Hepatic stellate cell (primary cell): Measurements from ENCODE around the gene AVPR2.

ENCODE experiments used
- DNase-seq: peaks from one replicate; pipeline ENCODE4 v3.0.0; 2011; ENCODE audit warnings: low spot score

The AVPR2 gene

DNA sequence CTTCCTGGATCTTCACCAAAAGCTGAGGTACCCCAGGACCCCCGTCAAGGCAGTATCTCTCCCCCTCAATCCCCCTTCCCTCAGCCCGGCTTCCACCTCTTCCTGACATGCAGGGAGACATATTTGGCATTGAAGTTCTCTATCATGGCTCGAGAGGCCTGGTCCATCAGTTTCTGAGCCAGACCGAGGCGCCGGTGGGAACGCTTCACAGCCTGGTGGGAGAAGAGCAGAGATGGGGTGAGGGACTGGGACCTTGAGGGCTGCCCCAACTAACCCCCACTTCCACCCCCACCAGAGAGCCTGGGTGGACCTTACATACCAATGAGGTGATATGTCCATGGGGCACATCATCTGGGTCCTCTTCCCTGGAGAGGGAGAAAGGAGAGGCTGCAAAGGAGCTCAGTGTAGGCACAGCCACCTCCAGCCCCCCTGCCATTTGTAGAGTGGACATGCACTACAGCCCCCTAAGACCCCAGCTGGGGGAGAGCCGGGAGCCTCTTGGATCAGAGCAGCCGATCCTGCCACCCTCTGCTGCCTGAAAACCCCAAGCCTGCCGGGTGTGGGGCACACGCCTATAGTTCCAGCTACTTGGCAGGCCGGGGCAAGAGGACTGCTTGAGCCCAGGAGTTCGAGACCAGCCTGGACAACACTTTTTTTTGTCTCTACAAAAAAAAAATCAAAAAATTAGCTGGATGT, 27.9 kb downstream of the AVPR2 start:
- no peak for DNase-seq

DNA sequence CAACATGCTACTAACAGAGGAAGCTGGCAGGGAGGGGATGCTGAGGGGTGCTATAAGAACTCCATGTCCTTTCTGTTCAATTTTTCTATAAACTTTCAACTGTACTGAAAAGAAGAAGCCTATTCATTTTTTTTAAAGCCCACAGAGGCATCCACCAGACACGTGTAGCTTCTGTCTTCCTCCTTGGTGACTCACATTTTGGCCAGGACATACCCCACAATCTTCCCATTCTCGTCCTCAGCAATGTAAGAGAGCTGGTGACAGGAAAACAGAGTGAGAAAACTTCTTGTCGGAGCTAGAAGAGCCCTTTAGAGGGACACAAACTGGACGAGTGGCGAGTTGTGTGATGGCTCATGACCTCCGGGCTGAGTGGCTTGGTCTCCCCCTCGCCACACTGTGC, 29.3 kb downstream of the AVPR2 start:
- peak; percentile 59 for DNase-seq

DNA sequence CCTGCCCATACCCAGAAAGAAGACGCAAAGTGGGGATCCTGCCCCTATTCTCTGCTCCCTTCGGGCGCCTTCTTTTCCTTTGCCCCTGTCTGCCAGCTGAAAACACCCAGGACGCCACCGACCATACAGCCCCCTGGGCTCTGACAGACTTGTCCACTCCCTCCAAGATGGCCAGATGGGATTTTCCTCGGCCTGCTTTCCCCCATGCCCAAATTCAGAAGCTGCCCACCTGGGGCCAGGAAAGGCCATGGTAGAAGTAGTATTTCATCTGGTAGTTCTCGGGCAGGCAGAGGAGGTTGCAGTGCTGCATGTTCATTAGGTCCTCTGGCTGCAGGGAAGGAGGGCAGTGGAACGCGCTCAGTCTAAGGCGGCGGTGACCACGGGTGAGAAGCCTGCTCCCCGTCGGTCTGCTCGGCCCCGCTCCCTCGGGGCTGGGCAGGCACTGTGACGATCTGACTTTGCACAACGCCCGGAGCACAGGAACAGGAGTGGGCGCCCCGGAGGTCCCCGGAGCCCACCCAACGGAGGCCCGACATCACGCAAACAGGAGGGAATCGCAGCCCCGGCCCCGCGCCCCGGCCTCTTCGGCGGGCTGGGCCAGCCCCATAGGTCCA, 29.8 kb downstream of the AVPR2 start:
- DNase-seq = no peak

DNA sequence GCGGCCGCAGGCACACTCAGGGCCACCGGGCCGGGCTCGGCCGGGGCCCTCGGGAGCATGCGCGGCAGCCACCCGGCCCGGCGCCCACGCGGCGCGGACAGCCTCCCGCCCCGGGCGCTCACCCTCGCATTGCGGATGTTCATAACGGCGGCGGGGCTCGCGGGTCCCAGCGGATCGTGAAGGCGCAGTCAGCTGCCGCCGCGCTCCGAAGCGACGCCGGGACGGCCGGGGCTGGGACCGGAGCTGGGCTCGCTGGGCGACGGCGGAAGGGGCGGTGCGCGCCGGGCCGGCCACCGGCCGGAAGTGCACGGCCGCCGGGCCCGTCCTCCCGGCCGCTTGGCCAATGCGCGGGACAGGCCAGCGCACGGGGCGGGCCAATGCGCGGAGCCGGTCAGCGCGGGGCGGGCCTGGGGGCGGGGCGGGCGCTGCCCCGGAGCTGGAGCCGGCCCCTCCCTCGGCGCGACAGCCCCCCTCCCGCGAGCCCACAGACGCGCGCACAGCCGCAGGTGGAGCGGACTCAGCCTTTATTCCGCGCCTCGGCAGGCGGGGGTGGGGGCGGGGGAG, 30.4 kb downstream of the AVPR2 start, which contains the start of gene NAA10:
Gene NAA10 (minus strand): TSS at position 276 of the 564 bp plus-strand sequence. CDS start 133 bp downstream, at position 143.
- DNase-seq = peak; percentile 98

DNA sequence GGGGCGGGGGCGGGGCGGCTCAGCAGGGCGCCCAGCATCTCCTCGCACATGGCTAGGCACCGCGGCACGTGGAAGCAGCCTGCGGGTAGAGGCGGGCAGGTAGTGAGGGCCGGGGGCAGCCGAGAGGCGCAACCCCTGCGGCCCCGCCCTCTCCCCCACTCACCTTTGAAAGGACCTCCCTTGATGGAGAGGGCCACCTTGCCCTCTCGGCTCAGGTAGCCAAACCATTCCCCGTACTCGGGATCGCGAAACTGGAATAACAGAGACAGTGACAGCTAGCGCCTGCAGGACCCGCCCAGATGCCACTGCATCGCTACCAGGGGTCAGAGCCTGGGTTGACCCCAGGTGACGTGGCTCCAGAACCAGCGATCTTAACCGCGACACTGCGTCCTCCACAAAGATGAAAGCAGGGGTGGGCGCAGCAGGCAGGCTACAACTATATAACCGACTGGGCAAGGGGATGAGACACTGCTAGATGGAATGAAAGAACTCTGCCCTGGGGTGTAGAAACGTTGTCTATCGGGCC, 30.9 kb downstream of the AVPR2 start:
- no peak for DNase-seq

DNA sequence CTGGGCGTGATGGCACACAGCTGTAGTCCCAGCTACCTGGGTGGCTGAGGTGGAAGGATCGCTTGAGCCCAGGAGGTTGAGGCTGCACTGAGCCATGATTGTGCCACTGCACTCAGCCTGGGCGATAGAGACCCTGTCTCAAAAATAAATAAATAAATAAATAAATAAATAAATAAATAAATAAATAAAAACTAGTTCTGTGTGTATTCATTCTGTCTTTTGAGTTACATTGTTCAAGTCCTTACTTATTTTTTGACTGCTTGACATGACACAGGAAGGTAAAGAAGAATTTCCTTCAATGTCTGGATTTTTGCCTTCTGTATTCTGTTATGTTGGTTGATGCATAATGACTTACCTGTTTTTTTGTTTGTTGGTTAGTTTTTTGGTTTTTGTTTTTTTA, 32.6 kb downstream of the AVPR2 start:
- DNase-seq = no peak

DNA sequence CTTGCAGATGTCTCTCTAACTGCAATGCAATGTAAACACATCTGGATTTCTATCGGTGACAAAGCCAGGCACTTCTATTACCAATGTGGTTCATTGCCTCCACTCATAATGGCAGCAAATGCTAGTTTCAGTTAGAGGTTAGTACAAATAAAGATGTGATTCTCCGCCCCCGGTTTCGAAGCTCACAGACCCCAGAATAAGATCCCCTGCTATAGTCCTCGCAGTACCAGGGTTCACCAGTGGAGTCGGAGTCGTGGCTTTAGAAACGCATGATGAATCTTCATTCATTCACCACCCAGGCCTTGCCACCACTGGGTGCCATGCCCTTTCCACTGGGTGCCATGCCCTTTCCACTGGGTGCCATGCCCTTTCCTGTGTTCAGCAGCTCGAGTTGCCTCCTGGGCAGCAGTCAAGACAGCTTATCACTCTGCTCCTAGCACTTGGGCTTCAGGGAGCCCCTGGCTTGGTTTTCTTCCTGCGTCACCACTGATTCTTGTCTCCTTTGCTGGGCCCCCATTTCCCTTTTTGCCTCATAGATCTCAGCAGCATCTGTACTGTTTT, 33.8 kb downstream of the AVPR2 start:
- DNase-seq = no peak

DNA sequence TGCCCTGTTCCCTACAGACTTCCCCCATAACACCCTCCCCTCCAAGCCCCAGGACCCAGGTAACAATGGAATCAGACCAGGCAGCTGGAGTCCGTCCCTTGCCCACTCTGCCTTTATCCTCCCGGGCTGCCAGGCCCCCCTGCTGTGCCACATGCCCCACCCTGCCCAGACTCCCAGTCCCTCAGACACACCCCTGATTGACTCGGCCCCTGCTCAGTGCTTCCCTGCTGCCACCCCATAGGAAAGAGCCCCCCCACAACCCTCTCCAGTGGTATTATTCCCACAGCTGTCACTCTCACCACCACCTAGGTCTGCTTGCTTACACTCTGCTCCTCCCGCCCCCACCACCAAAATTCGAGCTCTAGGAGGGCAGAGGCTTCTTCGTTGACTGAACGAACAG, 35.1 kb downstream of the AVPR2 start:
- no peak for DNase-seq

DNA sequence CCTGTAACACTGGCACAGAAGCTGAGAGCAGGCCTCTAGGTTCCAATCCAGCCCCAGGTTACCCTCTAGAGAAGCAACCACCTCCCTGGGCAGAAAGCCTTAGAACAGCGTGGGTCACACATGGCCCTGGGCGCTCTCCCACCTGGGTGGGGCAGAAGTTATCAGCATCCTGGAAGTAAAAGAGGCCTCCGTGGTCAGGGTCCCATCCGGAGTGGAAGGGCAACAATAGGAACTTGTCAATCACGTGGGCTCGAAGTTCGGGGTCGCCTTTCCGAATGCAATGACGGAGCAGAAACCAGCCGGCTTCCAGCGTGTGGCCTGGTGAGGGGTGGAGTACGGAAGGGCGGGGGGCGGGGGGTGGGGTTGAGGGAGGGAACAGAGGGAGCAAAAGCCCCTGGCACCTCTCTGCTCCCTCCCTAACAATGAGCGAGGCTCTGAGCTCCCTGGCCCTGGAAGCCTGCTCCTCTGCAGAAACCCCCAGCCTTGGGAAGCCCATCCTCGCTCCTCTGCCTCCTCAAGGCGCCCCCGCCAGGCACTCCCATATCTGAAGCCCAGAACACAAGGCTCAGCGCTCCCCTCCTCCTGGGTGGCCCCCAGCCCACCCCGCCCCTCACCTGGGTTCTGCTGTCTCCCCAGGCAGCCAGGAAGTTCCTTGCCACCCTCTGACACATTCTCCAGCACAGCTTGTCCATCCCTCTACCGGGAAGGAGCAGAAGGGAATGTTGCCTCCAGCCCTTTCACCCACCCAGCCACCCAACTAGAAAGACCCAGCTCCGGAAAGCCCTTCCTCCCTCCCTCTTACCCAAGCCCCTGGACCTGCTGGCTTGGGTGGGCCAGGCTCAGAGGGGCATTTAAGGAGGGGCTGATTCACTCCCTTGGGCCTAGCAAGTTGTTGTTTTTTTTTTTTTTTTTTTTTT, 37.1 kb downstream of the AVPR2 start:
- no peak for DNase-seq

DNA sequence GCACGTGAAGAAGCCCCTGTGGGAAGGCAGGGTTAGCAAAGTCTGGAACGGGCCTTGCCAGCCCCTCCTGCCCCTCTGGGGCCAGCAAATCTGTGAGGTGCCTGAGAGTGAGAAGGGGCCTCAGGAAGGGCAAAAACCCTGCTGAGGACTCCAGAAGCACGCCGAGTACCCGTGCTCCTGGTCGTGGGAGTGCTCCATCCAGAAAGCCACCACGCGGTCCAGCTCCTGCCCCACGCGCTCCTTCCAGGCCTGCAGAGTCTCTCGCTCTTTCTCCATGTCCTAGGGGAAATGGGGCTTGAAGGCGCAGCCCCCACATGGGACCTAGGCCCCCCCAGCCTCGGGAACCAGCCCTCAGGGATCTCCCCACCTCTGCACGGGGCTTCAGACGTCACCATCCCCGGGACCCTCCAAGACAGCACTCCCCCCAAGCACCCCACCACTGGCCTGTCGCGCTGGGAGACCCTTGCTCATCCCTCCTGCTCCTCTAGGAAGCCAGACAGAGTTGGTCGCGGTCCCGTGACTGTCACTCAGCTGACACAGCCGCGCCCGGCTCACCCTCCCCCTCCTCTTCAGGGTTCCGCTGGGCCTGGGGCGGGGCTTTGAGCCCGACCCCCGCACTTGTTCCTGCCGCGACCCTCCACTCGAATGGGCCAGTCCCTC, 39.8 kb downstream of the AVPR2 start, which contains the start of gene RENBP:
Gene RENBP (minus strand): TSS at position 504 of the 660 bp plus-strand sequence. CDS start 33 bp downstream, at position 471.
- DNase-seq = no peak

DNA sequence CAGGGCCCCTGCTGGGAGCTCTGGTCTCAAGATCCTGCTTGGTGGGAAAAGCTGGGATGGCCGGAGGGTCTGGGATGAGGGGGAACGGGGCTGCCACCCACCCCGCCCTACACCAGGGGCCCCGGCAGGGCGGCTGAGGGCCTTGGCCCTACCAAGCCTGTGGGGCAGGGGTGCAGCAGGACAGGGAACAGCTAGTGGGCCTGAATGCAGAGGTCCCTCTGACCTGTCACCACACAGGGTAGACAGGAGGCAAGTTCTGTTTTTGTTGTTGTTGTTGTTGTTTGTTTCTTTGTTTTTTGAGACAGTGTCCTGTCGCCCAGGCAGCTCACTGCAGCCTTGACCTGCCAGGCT, 40.3 kb downstream of the AVPR2 start:
- no peak for DNase-seq

DNA sequence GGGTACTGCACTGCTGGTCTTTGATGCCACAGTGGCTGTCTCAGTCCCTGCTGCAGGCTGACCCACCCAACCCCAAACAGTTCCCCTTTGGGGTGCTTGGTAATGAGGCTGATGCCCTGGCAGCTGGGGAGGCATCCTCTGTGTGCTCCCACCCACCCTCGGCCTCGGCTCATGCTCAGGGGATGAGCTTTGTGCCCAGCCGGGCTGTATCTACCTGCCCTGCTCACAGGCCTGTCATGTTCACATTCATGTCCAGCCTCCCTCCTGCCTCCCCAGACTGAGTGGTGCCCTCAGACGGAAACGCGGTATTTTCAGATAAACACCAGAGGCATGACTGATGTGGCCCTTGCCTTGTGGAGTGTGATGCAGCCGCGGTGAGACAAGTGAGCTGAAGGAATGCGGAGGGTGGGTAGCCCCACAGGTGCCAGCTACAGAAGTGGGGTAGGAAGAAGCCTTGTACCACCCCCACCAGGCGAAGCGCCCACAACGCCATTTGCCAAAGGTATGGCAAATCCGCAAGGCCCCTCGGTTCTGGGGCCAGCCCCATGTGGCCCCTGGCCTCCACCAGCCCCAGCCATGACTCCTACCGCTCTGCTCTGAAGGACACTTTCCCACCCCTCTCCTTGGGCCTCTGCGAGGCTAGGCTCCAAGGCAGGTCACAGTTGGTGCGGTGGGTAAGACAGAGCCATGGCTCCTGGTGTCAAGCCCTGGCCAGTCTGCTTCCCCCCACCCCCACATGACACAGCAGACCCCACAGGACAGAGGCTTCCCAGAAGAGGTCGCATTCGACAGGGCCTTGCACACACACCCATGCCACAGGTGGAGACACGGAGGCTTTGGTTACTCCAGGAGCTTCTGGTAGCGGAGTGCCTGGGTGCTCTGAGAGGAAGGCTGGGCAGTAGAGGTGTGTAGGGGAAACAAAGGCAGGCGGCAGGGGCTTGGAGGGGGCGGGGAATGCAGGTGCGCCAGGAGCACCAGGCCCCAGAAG, 41.8 kb downstream of the AVPR2 start:
- DNase-seq = no peak

DNA sequence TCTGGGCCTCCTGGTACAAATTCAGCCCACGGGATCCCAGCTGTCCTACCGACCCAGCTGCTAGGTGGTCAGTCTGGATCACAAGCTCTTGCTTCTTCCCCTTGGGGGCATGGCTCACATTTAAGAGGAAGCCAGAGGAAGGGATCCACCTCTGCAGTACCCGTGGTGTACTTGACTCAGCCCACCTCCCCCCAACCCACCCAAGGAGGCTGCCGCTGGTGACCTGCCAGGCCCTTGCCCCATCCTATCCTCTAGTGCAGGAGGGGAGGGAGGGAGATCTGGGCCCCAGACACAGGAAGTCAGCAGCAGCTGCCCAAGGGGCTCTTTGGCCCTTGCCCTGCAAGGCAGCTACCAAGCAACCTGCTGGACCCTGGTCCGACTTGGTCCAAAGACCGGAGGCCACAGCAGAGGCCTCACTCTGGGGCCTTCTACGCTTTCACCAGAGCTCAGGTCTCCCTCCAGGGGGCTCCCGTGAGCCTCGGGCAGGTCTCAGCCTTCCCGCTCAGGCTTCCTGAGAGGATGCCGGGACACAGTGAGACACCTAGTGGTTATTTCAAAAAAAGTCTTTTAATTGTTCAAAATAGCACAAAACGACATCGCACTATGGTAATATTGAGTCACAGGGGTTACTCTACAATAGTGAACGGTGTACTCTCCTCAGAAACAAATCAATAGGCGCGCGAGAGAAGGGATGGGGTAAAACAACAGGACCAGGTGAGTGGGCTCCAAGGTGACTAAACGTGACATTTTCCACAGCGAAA, 42.7 kb downstream of the AVPR2 start:
- DNase-seq = peak; percentile 84

DNA sequence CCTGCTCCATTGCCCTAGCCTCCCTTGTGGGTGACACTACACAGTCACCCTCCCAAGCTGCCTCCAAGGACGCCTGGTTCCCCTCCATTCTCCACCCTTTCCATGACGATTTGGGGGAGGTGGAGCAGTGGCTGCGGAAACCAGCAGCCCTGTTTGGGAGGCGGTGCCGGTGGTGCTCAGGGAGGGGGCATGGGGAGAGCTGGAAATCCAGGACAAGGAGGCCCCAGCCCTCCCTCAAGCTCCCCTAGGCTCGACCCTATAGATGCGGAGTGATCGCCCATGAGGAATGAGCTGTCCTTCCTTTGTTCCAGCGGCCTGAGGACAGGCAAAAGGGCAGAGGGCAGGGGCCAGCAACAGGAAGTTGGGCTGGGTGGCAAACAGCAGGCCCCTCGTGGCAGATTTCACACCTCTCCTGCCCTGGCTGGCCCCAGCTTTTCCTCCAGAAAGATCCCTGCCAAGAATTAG, 43.6 kb downstream of the AVPR2 start:
- DNase-seq = no peak

DNA sequence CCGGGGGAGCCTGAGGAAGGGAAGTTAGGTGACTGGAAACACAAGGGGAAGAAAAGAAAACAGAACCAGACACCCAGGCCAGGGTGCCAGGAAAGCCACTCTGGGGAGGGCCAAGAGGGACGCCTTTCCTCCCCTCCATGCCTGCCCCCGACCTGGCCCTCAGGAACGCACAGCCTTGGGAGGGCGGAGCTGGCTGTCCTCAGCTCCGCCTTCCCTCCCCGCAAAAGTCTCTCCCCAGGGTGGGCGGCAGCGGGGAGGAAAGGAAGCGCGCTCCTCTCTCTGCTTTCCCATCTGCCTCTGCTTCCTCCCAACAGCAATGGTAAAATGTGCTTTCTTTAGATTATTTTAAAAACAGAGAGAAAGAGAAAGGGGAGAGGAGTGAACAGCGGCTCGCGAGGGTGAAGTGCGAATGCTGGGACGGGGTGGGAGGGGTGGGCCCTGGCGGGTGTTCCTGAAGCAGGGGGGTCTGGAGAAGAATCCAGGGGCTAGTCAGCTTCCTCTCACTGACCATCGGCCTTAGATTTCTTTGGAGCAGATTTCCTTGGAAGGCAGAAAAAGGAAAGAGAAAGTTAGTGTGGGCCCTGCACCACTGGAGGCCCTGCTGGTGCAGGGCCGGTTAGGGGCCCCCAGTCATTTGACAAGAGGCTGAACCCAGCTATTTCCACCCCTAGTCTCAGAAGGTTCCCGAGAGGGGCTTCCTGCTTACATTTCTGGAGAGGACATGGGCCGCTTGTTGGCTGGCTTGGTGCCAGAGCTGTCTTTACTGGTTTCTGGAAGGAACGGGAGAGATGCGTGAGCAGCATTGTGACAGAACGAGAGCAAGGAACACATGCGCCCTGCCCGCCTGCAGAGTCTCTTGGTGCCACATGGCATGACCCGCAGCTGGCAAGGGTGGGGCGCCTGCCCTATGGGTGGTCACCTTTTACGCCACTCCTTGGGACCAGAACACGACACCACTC, 44.7 kb downstream of the AVPR2 start:
- DNase-seq = no peak

DNA sequence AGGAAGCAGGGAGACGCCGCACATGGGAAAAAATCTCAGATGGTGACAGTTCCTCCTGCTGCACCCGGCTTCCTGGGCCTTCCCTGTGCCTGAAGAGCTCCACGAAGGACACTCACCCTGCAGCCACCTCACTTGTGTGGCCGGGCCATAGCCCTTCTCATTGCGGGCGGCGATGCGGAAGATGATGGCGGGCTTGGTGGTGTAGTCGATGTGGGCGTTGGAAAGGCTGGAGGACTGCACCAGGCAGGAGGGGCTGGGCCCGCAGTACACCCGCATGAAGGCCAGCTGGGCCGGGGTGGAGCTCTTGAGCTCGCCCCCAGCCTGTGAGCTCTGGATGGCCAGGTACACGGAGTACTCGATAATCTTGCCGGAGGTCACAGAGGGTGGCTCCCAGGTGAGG, 45.7 kb downstream of the AVPR2 start:
- DNase-seq = no peak

DNA sequence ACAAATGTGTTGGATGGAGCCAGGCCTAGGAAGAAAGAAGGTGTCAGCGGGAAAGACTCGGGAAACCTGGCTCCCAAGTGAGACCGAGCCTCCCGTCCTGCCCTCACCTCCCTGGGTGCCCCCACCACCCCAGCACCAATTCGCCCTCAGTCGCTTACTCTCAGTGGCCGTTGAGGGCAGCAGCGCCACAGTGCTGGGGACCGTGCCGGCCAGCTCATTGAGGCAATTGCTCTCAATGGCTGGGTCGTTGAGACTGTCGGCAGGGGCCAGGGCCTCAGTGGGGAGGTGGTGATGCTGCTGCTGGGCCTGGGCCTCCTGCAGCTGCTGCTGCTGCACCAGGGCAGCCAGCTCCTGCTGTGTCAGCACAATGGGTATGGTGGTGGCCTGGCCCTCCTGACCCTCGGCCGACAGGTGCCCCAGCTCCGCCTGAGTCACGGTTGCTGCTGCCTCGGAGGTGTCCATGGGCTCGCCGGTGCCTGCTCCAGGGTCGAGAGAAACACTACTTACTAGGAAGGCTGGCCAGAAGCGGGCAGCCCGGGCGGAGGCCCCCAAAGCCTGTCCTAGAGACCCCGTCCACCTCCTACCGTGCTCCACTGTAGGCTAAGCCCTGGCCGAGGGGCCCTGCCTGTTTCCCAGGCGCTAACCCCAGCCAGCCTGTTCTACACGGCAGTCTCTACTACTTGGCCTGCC, 47.4 kb downstream of the AVPR2 start:
- DNase-seq = no peak
